Activated T-helper 17 cell treated with anti-CD3 and anti-CD28 coated beads, Interleukin-2, amount 50 U/mL, for 72 hours (primary cell): ENCODE results near the gene ACOT13. TPM values are rescaled to one million over a fixed set of nuclear protein-coding genes. Genes with fewer than 3 reads are reported as not detected.
A peak's percentile ranks its signal among the peaks of the same experiment; 100 is the strongest.
"Not testable (repeated sequence)": the region's sequence is repeated elsewhere in the genome, so short reads cannot be mapped to it uniquely, and the experiment has no call there.

Experiments
- ATAC-seq: fragments of 150-1000 bp; cut with Tn5 transposase; replicated peaks from 2 replicates; pipeline ENCODE4 v1.10.0; 2021; ENCODE audit warnings: mild to moderate bottlenecking, moderate library complexity
- H3K27ac Mint-ChIP-seq: one replicate; pipeline ENCODE4 v1.8.0; 2022; ENCODE audit warnings: mixed read lengths
- H3K27me3 Mint-ChIP-seq: one replicate; pipeline ENCODE4 v1.8.0; 2022; ENCODE audit warnings: mixed read lengths
- H3K36me3 Mint-ChIP-seq: one replicate; pipeline ENCODE4 v1.8.0; 2022; ENCODE audit warnings: low read depth, mild to moderate bottlenecking, mixed read lengths
- H3K4me1 Mint-ChIP-seq: one replicate; pipeline ENCODE4 v1.8.0; 2022; ENCODE audit warnings: mixed read lengths
- H3K4me3 Mint-ChIP-seq: one replicate; pipeline ENCODE4 v1.8.0; 2022; ENCODE audit warnings: mild to moderate bottlenecking, mixed read lengths
- H3K9me3 Mint-ChIP-seq: one replicate; pipeline ENCODE4 v1.8.0; 2022; ENCODE audit warnings: mixed read lengths
- total RNA-seq, 2 donors: library from RNA; stranded (reverse); gene quantifications; one replicate each; pipeline ENCODE4 v1.2.3, GENCODE V29; 2022

ACOT13 gene
- total RNA-seq, 2 donors from 2014 or later = 19.2 to 23.5 TPM

GRCh38 chr6:24743944-24744335 is 77.1 kb downstream of the ACOT13 start:
- Mint-ChIP-seq H3K9me3 (peaks cover 3% of the 10 kb centered on the region), H3K36me3 (no peaks in the 10 kb centered on the region), H3K4me1 (peaks cover 17% of the 10 kb centered on the region), H3K27me3 (peaks cover 3% of the 10 kb centered on the region), H3K4me3 (peak overlapping the region; percentile 57), H3K27ac (peak overlapping the region; percentile 85)
- no peak for ATAC-seq

GRCh38 chr6:24744911-24745310 is 78.0 kb downstream of the ACOT13 start:
- H3K27me3 Mint-ChIP-seq = peaks cover 8% of the 10 kb centered on the region
- peaks cover 17% of the 10 kb centered on the region for H3K4me1 Mint-ChIP-seq
- no peak for ATAC-seq
- no peaks in the 10 kb centered on the region for H3K36me3 Mint-ChIP-seq
- H3K9me3 Mint-ChIP-seq = peaks cover 3% of the 10 kb centered on the region
- H3K4me3 Mint-ChIP-seq = no peak overlapping the region
- H3K27ac Mint-ChIP-seq = no peak overlapping the region

GRCh38 chr6:24749297-24749696 is 82.4 kb downstream of the ACOT13 start:
- Mint-ChIP-seq H3K4me1 (no peaks in the 10 kb centered on the region), H3K27me3 (peaks cover 8% of the 10 kb centered on the region), H3K27ac (no peak overlapping the region), H3K4me3 (no peak overlapping the region), H3K9me3 (no peaks in the 10 kb centered on the region), H3K36me3 (no peaks in the 10 kb centered on the region)
- no peak for ATAC-seq

GRCh38 chr6:24750878-24751277 is 84.0 kb downstream of the ACOT13 start:
- not testable (repeated sequence) for H3K4me1 Mint-ChIP-seq, H3K27me3 Mint-ChIP-seq, ATAC-seq, H3K9me3 Mint-ChIP-seq, H3K36me3 Mint-ChIP-seq
- peak overlapping the region; percentile 39 for H3K27ac Mint-ChIP-seq
- peak overlapping the region; percentile 0 for H3K4me3 Mint-ChIP-seq

- H3K36me3 Mint-ChIP-seq = no peaks in the 10 kb centered on the region
- H3K4me3 Mint-ChIP-seq = no peak overlapping the region
- no peak for ATAC-seq
- no peaks in the 10 kb centered on the region for H3K4me1 Mint-ChIP-seq
- no peak overlapping the region for H3K27ac Mint-ChIP-seq
- peaks cover 8% of the 10 kb centered on the region for H3K27me3 Mint-ChIP-seq
- no peaks in the 10 kb centered on the region for H3K9me3 Mint-ChIP-seq
Observed at GRCh38 chr6:24752503-24752902, 85.6 kb downstream of the ACOT13 start.

GRCh38 chr6:24752917-24753492 is 86.1 kb downstream of the ACOT13 start:
- H3K4me1 Mint-ChIP-seq = no peaks in the 10 kb centered on the region
- H3K9me3 Mint-ChIP-seq = no peaks in the 10 kb centered on the region
- H3K27ac Mint-ChIP-seq = no peak overlapping the region
- no peak for ATAC-seq
- H3K36me3 Mint-ChIP-seq = no peaks in the 10 kb centered on the region
- no peak overlapping the region for H3K4me3 Mint-ChIP-seq
- H3K27me3 Mint-ChIP-seq = peaks cover 8% of the 10 kb centered on the region

GRCh38 chr6:24753545-24753944 is 86.7 kb downstream of the ACOT13 start:
- Mint-ChIP-seq H3K27me3 (peaks cover 8% of the 10 kb centered on the region), H3K4me3 (no peak overlapping the region), H3K27ac (no peak overlapping the region), H3K36me3 (no peaks in the 10 kb centered on the region), H3K4me1 (no peaks in the 10 kb centered on the region), H3K9me3 (no peaks in the 10 kb centered on the region)
- ATAC-seq = no peak

GRCh38 chr6:24754378-24754777 is 87.5 kb downstream of the ACOT13 start:
- not testable (repeated sequence) for H3K27me3 Mint-ChIP-seq, H3K4me1 Mint-ChIP-seq, H3K27ac Mint-ChIP-seq, ATAC-seq, H3K36me3 Mint-ChIP-seq, H3K9me3 Mint-ChIP-seq, H3K4me3 Mint-ChIP-seq

Other genes with a start within 250 kb of the ACOT13 start
- under 1 TPM; 0.73 to 0.79 TPM for gene GPLD1, start 177.5 kb upstream of the ACOT13 start, total RNA-seq
- 1 to 10 TPM; 4.5 to 6.4 TPM for gene ALDH5A1, start 172.1 kb upstream of the ACOT13 start, total RNA-seq
- under 1 TPM; 0.66 to 0.76 TPM for gene KIAA0319, start 20.9 kb upstream of the ACOT13 start, total RNA-seq
- gene TDP2, start 178 bp upstream of the ACOT13 start, total RNA-seq = 10 to 100 TPM; 51.6 to 55.3 TPM
- 100 to 1,000 TPM; 106 to 185 TPM for gene C6orf62, start 52.1 kb downstream of the ACOT13 start, total RNA-seq
- gene GMNN, start 107.9 kb downstream of the ACOT13 start, total RNA-seq = 10 to 100 TPM; 61.3 to 80.4 TPM
- gene ARMH2, start 131.8 kb downstream of the ACOT13 start, total RNA-seq = under 1 TPM; 0.43 to 0.45 TPM